HG03457 (cell line): ENCODE results near the gene UIMC1.
"Not testable (repeated sequence)": the region's sequence is repeated elsewhere in the genome, so short reads cannot be mapped to it uniquely, and the experiment has no call there.

Experiments used
- ATAC-seq: cut with Tn5 transposase; IDR thresholded peaks from one replicate; pipeline ENCODE4 v1.9.1; 2021; ENCODE audit warnings: moderate number of reproducible peaks; ENCODE audit not compliant: unreplicated experiment

UIMC1 gene

GRCh38 chr5:177006265-177006972, at the start of gene UIMC1:
Gene UIMC1, minus strand, starts transcription at chr5:177006779. Its CDS starts 24,164 bp downstream, at chr5:176982615.
- ATAC-seq: peak; percentile 47

- no peak for ATAC-seq
Observed at GRCh38 chr5:177049285-177049684, 42.7 kb upstream of the UIMC1 start.

- ATAC-seq: not testable (repeated sequence)
Observed at GRCh38 chr5:177048531-177048930, 42.0 kb upstream of the UIMC1 start.

- no peak for ATAC-seq
Observed at GRCh38 chr5:177045631-177046030, 39.1 kb upstream of the UIMC1 start.

GRCh38 chr5:177044641-177045040, 38.1 kb upstream of the UIMC1 start:
- no peak for ATAC-seq

GRCh38 chr5:177043958-177044357, 37.4 kb upstream of the UIMC1 start:
- ATAC-seq: no peak

- ATAC-seq: no peak
Observed at GRCh38 chr5:177043114-177043513, 36.5 kb upstream of the UIMC1 start.

- no peak for ATAC-seq
Observed at GRCh38 chr5:177041936-177042335, 35.4 kb upstream of the UIMC1 start.

GRCh38 chr5:177040814-177041420, 34.3 kb upstream of the UIMC1 start:
- no peak for ATAC-seq

- ATAC-seq: no peak
Observed at GRCh38 chr5:177036921-177037320, 30.3 kb upstream of the UIMC1 start.

GRCh38 chr5:177036443-177036842, 29.9 kb upstream of the UIMC1 start:
- no peak for ATAC-seq

- no peak for ATAC-seq
Observed at GRCh38 chr5:177035976-177036375, 29.4 kb upstream of the UIMC1 start.

GRCh38 chr5:177029498-177029897, 22.9 kb upstream of the UIMC1 start:
- no peak for ATAC-seq

- no peak for ATAC-seq
Observed at GRCh38 chr5:177027665-177028064, 21.1 kb upstream of the UIMC1 start.

- ATAC-seq: no peak
Observed at GRCh38 chr5:177025101-177025601, 18.6 kb upstream of the UIMC1 start.

GRCh38 chr5:177024559-177024958, 18.0 kb upstream of the UIMC1 start:
- ATAC-seq: no peak

GRCh38 chr5:177023303-177023664, 16.7 kb upstream of the UIMC1 start:
- ATAC-seq: peak; percentile 15

GRCh38 chr5:177022386-177023302, 16.1 kb upstream of the UIMC1 start, which contains the start of gene ZNF346:
Gene ZNF346, plus strand, starts transcription at chr5:177022696. Its CDS starts 43 bp downstream, at chr5:177022739.
- peak; percentile 74 for ATAC-seq

GRCh38 chr5:177020033-177020432, 13.5 kb upstream of the UIMC1 start:
- no peak for ATAC-seq

GRCh38 chr5:177018341-177018740, 11.8 kb upstream of the UIMC1 start:
- no peak for ATAC-seq

- ATAC-seq: no peak
Observed at GRCh38 chr5:177015156-177015555, 8.6 kb upstream of the UIMC1 start.
